Measurements from ENCODE around the gene ZFYVE28.

Gene ZFYVE28

DNA sequence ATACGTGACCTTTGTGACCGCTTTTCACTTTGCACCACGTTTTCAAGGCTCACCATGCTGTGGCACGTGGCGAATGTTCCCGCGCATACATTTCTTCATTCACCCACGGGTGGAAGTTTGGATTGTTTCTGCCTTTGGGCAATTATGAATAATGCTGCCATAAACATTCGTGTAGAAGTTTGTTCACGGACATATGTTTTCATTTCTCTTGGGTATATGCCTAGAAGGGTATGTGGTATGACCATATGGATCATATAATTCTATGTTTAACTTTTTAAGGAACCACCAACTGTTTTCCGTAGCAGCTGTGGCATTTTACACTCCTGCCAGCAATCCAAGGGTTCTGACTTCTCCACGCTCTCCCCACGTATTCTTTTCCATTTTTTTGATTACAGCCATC, 95.6 kb downstream of the ZFYVE28 start:
- no peak for DNase-seq (ENCODE audit: extremely low spot score)
- CTCF ChIA-PET: no interaction called here
- TF ChIP-seq HDGF (IDR thresholded peaks at IDR 0.05; ENCODE audit: borderline replicate concordance) (no peak), FOXM1 (IDR thresholded peaks at IDR 0.05; ENCODE audit: borderline replicate concordance) (no peak), FOXA1 (IDR thresholded peaks at IDR 0.05) (no peak), ELF4 (IDR thresholded peaks at IDR 0.05) (no peak), TARDBP (IDR thresholded peaks at IDR 0.05) (no peak), LEF1 (IDR thresholded peaks at IDR 0.05; ENCODE audit: borderline replicate concordance) (no peak), ARNT (IDR thresholded peaks at IDR 0.05) (no peak), BHLHE40 (IDR thresholded peaks at IDR 0.05; ENCODE audit: borderline replicate concordance) (no peak), SUZ12 (IDR thresholded peaks at IDR 0.05) (no peak)
- POLR2A ChIA-PET: no interaction called here

DNA sequence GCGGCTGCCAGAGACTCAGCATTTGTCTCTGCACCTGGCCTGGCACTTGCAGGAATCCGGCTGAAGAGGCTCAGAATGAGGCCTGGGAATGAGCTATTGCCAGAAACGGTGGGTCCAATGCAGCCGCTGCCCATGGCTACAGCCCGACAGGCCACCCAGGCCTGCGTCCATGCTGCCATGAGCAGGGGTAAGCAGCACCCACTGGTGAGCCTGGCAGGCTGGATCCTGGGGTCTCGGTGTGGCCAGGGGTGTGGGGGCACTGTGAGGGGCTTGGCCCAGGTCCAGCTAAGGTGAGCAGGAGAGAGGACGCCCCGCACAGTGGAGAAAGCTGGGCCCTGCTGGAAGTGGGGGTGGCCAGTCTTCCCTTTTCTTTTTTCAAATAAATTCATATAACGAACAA, 96.2 kb downstream of the ZFYVE28 start:
- ChIA-PET POLR2A (no interaction called here), CTCF (no interaction called here)
- peak; percentile 5 for DNase-seq (ENCODE audit: extremely low spot score)
- no peak for TF ChIP-seq SUZ12 (IDR thresholded peaks at IDR 0.05)
- TF ChIP-seq FOXM1 (IDR thresholded peaks at IDR 0.05; ENCODE audit: borderline replicate concordance): no peak
- TF ChIP-seq L3MBTL2 (conservative IDR thresholded peaks at IDR 0.05): no peak
- TF ChIP-seq LEF1 (IDR thresholded peaks at IDR 0.05; ENCODE audit: borderline replicate concordance): no peak
- no peak for TF ChIP-seq NFRKB (IDR thresholded peaks at IDR 0.05)
- TF ChIP-seq TARDBP (IDR thresholded peaks at IDR 0.05): no peak

DNA sequence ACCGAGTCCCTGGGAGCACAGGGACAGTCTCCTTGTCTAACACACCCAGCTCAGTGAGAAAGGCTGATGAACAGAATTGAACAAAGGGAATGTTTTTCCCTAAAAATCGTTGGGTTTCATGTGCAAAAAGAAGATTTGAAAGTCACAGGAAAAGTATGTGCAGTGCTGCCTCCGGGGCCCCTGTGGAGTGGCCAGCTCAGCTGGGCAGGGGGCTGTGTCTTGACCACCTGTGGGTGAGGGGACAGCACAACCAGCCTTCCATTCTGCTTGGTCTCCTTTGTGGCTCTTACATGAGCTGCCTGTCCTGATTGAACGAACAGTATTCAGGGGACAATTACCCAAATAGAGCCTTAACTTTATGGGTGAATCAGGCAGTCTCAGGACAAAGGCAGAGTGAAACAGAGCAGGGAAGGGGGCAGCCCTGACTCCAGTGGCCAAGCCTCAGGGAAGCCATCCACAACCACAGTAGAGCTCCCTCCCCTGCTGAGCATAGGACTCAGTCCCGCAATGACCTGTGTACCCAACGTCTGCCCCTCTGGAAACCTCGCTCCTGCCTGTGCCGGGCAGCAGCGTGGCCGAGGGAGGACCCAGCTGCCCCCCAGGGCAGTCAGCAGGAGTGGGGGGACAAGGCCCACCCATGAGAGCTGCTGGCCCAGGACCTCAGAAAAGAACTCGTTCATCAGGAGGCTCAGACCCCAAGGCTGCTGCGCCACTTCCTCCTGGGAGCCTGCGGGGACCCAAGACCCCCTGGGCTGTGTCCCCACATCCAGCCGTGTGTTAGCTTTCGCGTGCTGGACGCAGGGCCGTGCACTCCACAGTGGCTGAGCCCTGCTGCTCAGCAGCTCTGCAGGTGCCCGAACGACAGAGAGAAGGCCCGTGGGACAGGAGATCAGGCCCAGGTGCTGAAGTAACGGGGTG, 96.9 kb downstream of the ZFYVE28 start:
- CTCF ChIA-PET: no interaction called here
- no peak for TF ChIP-seq LEF1 (IDR thresholded peaks at IDR 0.05; ENCODE audit: borderline replicate concordance)
- no peak for TF ChIP-seq NFRKB (IDR thresholded peaks at IDR 0.05)
- no peak for TF ChIP-seq BHLHE40 (IDR thresholded peaks at IDR 0.05; ENCODE audit: borderline replicate concordance)
- TF ChIP-seq HDGF (IDR thresholded peaks at IDR 0.05; ENCODE audit: borderline replicate concordance): no peak
- POLR2A ChIA-PET: no interaction called here
- no peak for DNase-seq (ENCODE audit: extremely low spot score)

DNA sequence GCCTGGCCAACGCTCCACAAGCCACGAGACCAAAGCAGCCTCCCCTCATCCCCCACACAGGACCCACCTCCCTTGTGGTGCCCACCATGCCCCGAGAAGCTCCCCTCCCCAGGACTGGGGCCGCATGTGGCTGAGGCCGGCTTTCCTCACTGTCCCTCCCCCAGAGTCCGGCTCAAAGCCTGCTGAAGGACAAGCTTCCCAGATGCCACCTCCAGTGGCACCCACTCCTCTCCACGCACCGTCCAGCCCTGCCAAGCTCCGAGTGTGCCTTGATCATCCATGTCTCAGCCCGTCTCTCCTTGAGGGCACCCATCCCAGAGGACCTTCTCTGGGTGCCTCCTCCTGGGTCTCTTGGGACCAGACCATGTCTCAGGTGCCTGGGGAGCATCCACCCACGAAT, 97.7 kb downstream of the ZFYVE28 start:
- DNase-seq (ENCODE audit: extremely low spot score): no peak
- CTCF ChIA-PET: no interaction called here
- POLR2A ChIA-PET: no interaction called here
- TF ChIP-seq ELF4 (IDR thresholded peaks at IDR 0.05): no peak
- TF ChIP-seq L3MBTL2 (conservative IDR thresholded peaks at IDR 0.05): no peak
- no peak for TF ChIP-seq LEF1 (IDR thresholded peaks at IDR 0.05; ENCODE audit: borderline replicate concordance)
- TF ChIP-seq CTBP1 (IDR thresholded peaks at IDR 0.05; ENCODE audit: borderline replicate concordance): no peak
- TF ChIP-seq, protein P1, sequence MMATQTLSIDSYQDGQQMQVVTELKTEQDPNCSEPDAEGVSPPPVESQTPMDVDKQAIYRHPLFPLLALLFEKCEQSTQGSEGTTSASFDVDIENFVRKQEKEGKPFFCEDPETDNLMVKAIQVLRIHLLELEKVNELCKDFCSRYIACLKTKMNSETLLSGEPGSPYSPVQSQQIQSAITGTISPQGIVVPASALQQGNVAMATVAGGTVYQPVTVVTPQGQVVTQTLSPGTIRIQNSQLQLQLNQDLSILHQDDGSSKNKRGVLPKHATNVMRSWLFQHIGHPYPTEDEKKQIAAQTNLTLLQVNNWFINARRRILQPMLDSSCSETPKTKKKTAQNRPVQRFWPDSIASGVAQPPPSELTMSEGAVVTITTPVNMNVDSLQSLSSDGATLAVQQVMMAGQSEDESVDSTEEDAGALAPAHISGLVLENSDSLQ (IDR thresholded peaks at IDR 0.05): no peak

DNA sequence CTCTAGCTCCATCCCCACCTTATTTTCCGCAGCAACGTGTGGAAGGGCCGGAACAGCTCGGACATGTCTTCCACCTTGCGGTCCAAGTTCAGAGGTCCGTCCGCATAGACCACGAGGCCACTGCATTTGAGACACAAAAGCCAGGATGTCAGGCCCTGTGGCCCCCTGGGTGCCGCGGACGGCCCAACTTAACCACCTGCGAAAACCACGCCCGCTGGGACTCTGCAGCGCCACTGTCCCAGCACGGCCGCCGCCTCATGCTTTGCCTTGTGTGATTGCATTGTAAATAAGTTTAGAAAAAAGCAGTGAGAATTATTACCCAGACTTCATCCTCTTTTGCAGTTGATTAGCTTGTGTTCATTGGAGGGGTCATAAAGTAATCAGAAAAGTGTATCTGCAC, 98.3 kb downstream of the ZFYVE28 start:
- ChIA-PET CTCF (no interaction called here), POLR2A (no interaction called here)
- DNase-seq (ENCODE audit: extremely low spot score): no peak
- TF ChIP-seq, protein P1 (IDR thresholded peaks at IDR 0.05): no peak
- TF ChIP-seq CTBP1 (IDR thresholded peaks at IDR 0.05; ENCODE audit: borderline replicate concordance) (no peak), NFRKB (IDR thresholded peaks at IDR 0.05) (no peak), ELF4 (IDR thresholded peaks at IDR 0.05) (no peak), L3MBTL2 (conservative IDR thresholded peaks at IDR 0.05) (no peak), ARNT (IDR thresholded peaks at IDR 0.05) (no peak), HDGF (IDR thresholded peaks at IDR 0.05; ENCODE audit: borderline replicate concordance) (no peak), SUZ12 (IDR thresholded peaks at IDR 0.05) (no peak), FOXA1 (IDR thresholded peaks at IDR 0.05) (no peak), ZNF384 (IDR thresholded peaks at IDR 0.05) (no peak), BHLHE40 (IDR thresholded peaks at IDR 0.05; ENCODE audit: borderline replicate concordance) (no peak), SP1 (IDR thresholded peaks at IDR 0.05) (no peak), LEF1 (IDR thresholded peaks at IDR 0.05; ENCODE audit: borderline replicate concordance) (no peak), TARDBP (IDR thresholded peaks at IDR 0.05) (no peak), FOXK2 (IDR thresholded peaks at IDR 0.05) (no peak), FOXM1 (IDR thresholded peaks at IDR 0.05; ENCODE audit: borderline replicate concordance) (no peak)

DNA sequence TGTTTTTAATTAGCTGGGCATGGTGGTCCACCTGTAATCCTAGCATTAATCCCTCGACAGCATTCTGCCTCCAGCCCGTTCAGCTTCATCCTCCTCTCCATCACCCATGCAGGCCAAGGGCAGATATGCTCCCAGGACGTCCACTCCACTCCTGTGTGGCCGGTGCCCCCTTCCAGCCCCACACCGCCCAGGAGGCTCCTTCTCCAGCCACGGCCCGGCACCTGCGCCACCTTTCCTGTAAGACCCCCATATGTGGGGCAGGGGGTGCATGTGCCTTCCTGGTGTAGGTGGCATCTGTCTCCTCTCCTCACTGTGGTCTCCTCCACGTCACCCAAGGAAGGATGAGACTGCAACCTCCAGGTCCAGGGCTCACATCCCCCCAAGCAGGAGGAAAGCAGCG, 99.6 kb downstream of the ZFYVE28 start:
- POLR2A ChIA-PET: no interaction called here
- DNase-seq (ENCODE audit: extremely low spot score): no peak
- TF ChIP-seq L3MBTL2 (conservative IDR thresholded peaks at IDR 0.05) (no peak), FOXA1 (IDR thresholded peaks at IDR 0.05) (no peak), NFRKB (IDR thresholded peaks at IDR 0.05) (no peak), ELF4 (IDR thresholded peaks at IDR 0.05) (no peak), SP1 (IDR thresholded peaks at IDR 0.05) (no peak), ARNT (IDR thresholded peaks at IDR 0.05) (no peak), BHLHE40 (IDR thresholded peaks at IDR 0.05; ENCODE audit: borderline replicate concordance) (no peak), ZNF384 (IDR thresholded peaks at IDR 0.05) (no peak), LEF1 (IDR thresholded peaks at IDR 0.05; ENCODE audit: borderline replicate concordance) (no peak), CTBP1 (IDR thresholded peaks at IDR 0.05; ENCODE audit: borderline replicate concordance) (no peak), FOXK2 (IDR thresholded peaks at IDR 0.05) (no peak), FOXM1 (IDR thresholded peaks at IDR 0.05; ENCODE audit: borderline replicate concordance) (no peak)
- CTCF ChIA-PET: interaction anchor here (0.6 kb wide), 1 partner anchor 298 kb away, joined by 3 read pairs; no protein-coding TSS in a partner anchor

DNA sequence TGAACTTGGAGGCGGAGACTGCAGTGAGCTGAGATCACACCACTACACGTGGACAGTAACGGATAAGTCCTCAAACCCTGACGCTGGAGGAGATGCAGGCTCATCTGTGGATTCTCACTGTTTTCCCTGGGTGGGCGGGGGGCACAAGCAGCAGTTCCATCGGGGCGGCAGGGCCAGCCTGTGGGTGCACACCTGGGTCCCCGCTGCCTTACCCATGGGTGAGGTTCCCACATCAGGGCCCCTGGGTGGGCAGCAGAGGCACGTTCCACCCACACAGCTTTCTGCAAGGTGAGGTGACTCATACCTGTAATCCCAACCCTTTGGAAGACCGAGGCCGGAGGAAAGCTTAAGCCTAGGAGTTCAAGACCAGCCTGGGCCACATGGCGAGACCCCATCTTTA, 100.0 kb downstream of the ZFYVE28 start:
- ChIA-PET CTCF (interaction anchor here (0.6 kb wide), 1 partner anchor 298 kb away, joined by 3 read pairs; no protein-coding TSS in a partner anchor), POLR2A (no interaction called here)
- DNase-seq (ENCODE audit: extremely low spot score): no peak
- no peak for TF ChIP-seq HDGF (IDR thresholded peaks at IDR 0.05; ENCODE audit: borderline replicate concordance)
- TF ChIP-seq NFRKB (IDR thresholded peaks at IDR 0.05): no peak
- no peak for TF ChIP-seq ARNT (IDR thresholded peaks at IDR 0.05)
- TF ChIP-seq L3MBTL2 (conservative IDR thresholded peaks at IDR 0.05): no peak
- no peak for TF ChIP-seq SUZ12 (IDR thresholded peaks at IDR 0.05)
- no peak for TF ChIP-seq LEF1 (IDR thresholded peaks at IDR 0.05; ENCODE audit: borderline replicate concordance)
- TF ChIP-seq ELF4 (IDR thresholded peaks at IDR 0.05): no peak
- no peak for TF ChIP-seq CTBP1 (IDR thresholded peaks at IDR 0.05; ENCODE audit: borderline replicate concordance)
- TF ChIP-seq SP1 (IDR thresholded peaks at IDR 0.05): no peak
- TF ChIP-seq FOXK2 (IDR thresholded peaks at IDR 0.05): no peak
- TF ChIP-seq FOXM1 (IDR thresholded peaks at IDR 0.05; ENCODE audit: borderline replicate concordance): no peak
- TF ChIP-seq, protein P1 (IDR thresholded peaks at IDR 0.05): no peak
- no peak for TF ChIP-seq ZNF384 (IDR thresholded peaks at IDR 0.05)
- no peak for TF ChIP-seq TARDBP (IDR thresholded peaks at IDR 0.05)
- TF ChIP-seq FOXA1 (IDR thresholded peaks at IDR 0.05): no peak
- TF ChIP-seq BHLHE40 (IDR thresholded peaks at IDR 0.05; ENCODE audit: borderline replicate concordance): no peak

Measured in HEK293T (cell line).